ENCODE results near the gene CRELD1.

DNA sequence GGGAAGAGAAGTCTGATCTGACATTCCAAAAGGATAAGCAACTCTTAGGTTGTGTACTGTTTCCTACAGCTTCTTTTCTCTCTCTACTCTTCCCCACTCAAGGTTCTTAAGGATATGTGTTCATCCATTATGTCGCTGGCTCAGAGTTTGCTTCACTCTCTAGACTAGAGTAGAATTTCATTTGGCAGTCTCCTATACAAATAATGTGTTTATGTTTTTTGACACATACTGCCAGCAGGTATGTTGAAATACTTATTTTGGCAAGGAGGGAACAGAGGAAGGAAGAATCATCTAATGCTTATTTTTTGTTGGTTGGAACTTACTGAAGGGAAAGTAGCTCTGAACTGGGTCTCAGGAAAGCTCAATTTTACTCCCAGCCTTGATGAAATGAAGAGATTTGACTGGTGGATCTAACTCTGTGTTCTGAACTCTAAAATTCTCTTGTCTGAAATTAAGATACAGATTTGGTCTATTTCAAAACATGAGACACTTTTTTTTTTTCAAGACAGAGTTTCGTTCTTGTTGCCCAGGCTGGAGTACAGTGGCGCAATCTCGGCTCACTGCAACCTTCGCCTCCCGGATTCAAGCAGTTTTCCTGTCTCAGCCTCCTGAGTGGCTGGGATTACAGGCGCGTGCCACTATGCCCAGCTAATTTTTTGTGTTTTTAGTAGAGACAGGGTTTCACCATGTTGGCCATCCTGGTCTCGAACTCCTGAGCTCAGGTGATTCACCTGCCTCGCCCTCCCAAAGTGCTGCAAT is 60.6 kb downstream of the CRELD1 start:
- TF ChIP-seq, protein P1, sequence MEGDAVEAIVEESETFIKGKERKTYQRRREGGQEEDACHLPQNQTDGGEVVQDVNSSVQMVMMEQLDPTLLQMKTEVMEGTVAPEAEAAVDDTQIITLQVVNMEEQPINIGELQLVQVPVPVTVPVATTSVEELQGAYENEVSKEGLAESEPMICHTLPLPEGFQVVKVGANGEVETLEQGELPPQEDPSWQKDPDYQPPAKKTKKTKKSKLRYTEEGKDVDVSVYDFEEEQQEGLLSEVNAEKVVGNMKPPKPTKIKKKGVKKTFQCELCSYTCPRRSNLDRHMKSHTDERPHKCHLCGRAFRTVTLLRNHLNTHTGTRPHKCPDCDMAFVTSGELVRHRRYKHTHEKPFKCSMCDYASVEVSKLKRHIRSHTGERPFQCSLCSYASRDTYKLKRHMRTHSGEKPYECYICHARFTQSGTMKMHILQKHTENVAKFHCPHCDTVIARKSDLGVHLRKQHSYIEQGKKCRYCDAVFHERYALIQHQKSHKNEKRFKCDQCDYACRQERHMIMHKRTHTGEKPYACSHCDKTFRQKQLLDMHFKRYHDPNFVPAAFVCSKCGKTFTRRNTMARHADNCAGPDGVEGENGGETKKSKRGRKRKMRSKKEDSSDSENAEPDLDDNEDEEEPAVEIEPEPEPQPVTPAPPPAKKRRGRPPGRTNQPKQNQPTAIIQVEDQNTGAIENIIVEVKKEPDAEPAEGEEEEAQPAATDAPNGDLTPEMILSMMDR (IDR thresholded peaks at IDR 0.05), result no peak
- no peak for TF ChIP-seq POLR2AphosphoS5 (IDR thresholded peaks at IDR 0.05)

Data from transverse colon (tissue), 4 donors.